GM12878 (cell line): ENCODE data around the gene ADGRG1. TPM values are rescaled to one million over a fixed set of nuclear protein-coding genes. Genes with fewer than 3 reads are reported as not detected.
A peak's percentile ranks its signal among the peaks of the same experiment; 100 is the strongest.

Experiments used
- BCL3 ChIP-seq: IDR thresholded peaks from 2 replicates; pipeline ENCODE4 v1.6.1; 2011; ENCODE audit warnings: borderline replicate concordance, low read depth, mild to moderate bottlenecking, moderate library complexity, low read length; ENCODE audit not compliant: insufficient read depth, poor library complexity, severe bottlenecking
- BHLHE40 ChIP-seq, 2 experiments: fragments of 450-650 bp in 1 of 2; IDR thresholded peaks; 2 replicates each; pipeline ENCODE4 v1.6.1; 2011 to 2017; ENCODE audit warnings: low read depth in 2 of 2, borderline replicate concordance in 1 of 2, improper control_type of control experiment in 1 of 2, low read length in 1 of 2, mild to moderate bottlenecking in 1 of 2
- CBX3 ChIP-seq: fragments of 200-600 bp; sonication (generic); IDR thresholded peaks from 2 replicates; pipeline ENCODE4 v1.6.1; 2016; ENCODE audit warnings: low read depth, borderline replicate concordance
- CHD2 ChIP-seq: IDR thresholded peaks from 2 replicates; pipeline ENCODE4 v1.6.1; 2011; ENCODE audit warnings: low read depth, low read length, improper control_type of control experiment, borderline replicate concordance
- ESRRA ChIP-seq: IDR thresholded peaks from 2 replicates; pipeline ENCODE4 v1.6.1; 2012; ENCODE audit warnings: mild to moderate bottlenecking, low read length, improper control_type of control experiment
- HDAC2 ChIP-seq: fragments of 200-600 bp; sonication (generic); IDR thresholded peaks from 2 replicates; pipeline ENCODE4 v1.6.1; 2017
- HDGF ChIP-seq: fragments of 450-650 bp; IDR thresholded peaks from 2 replicates; pipeline ENCODE4 v1.6.1; 2016; ENCODE audit warnings: antibody characterized with exemption
- MTA3 ChIP-seq: IDR thresholded peaks from 2 replicates; pipeline ENCODE4 v1.6.1; 2012; ENCODE audit warnings: low read length, inconsistent platforms, borderline replicate concordance
- NR2C1 ChIP-seq: fragments of 450-650 bp; IDR thresholded peaks from 2 replicates; pipeline ENCODE4 v1.6.1; 2017; ENCODE audit warnings: antibody characterized with exemption, mild to moderate bottlenecking, moderate library complexity
- PAX5 ChIP-seq: IDR thresholded peaks from 2 replicates; pipeline ENCODE4 v1.6.1; 2011; ENCODE audit warnings: low read depth, low read length, borderline replicate concordance
- PBX3 ChIP-seq: IDR thresholded peaks from 2 replicates; pipeline ENCODE4 v1.6.1; 2011; ENCODE audit warnings: mild to moderate bottlenecking, low read depth, low read length, moderate library complexity; ENCODE audit not compliant: insufficient replicate concordance
- POU2F2 ChIP-seq: IDR thresholded peaks from 3 replicates; pipeline ENCODE4 v1.6.1; 2011; ENCODE audit warnings: low read depth, mild to moderate bottlenecking, low read length, borderline replicate concordance
- RUNX3 ChIP-seq: IDR thresholded peaks from 2 replicates; pipeline ENCODE4 v1.6.1; 2012; ENCODE audit warnings: low read length, inconsistent platforms
- SMAD5 ChIP-seq: IDR thresholded peaks from 2 replicates; pipeline ENCODE4 v1.6.1; 2016; ENCODE audit warnings: antibody characterized with exemption, low read depth
- SMC3 ChIP-seq: IDR thresholded peaks from 2 replicates; pipeline ENCODE4 v1.6.1; 2011; ENCODE audit warnings: low read length, improper control_type of control experiment, borderline replicate concordance
- SP1 ChIP-seq: IDR thresholded peaks from one replicate; pipeline ENCODE4 v1.6.1; 2011; ENCODE audit warnings: low read depth, low read length
- SREBF2 ChIP-seq: IDR thresholded peaks from 2 replicates; pipeline ENCODE4 v1.6.1; 2012; ENCODE audit warnings: mild to moderate bottlenecking, low read length
- SUZ12 ChIP-seq: fragments of 200-600 bp; sonication (generic); IDR thresholded peaks from one replicate; pipeline ENCODE4 v1.6.1; 2018; ENCODE audit warnings: antibody characterized with exemption, mild to moderate bottlenecking; ENCODE audit not compliant: unreplicated experiment
- TBL1XR1 ChIP-seq: IDR thresholded peaks from 2 replicates; pipeline ENCODE4 v1.6.1; 2012; ENCODE audit warnings: low read depth, low read length, improper control_type of control experiment
- TCF12 ChIP-seq: IDR thresholded peaks from 2 replicates; pipeline ENCODE4 v1.6.1; 2011; ENCODE audit warnings: low read depth, mild to moderate bottlenecking, low read length
- ZNF622 ChIP-seq: fragments of 450-650 bp; IDR thresholded peaks from 2 replicates; pipeline ENCODE4 v1.6.1; 2017; ENCODE audit warnings: mild to moderate bottlenecking, inconsistent platforms
- polyA plus RNA-seq, 11 experiments: library from polyadenylated mRNA; depleted of rRNA in 4 of 11; unstranded in 6 of 11; stranded (reverse) in 5 of 11; fragments of >200 nt; fragmentation: Nextera tagmentation in 4 of 11; fragmentation: Illumina TruSeq in 1 of 11; extraction: Ambion mirVana in 4 of 11; extraction: Trizol in 1 of 11; gene quantifications; 1 replicate in 1 of 11; 2 replicates in 10 of 11; pipeline versions ENCODE4 v1.2.1 to v1.2.3, GENCODE V29; 2011 to 2016; ENCODE audit warnings: inconsistent platforms in 2 of 11, missing spikeins in 2 of 11, low read depth in 1 of 11
- total RNA-seq, 4 experiments: library from RNA; depleted of rRNA in 3 of 4; stranded (reverse); fragments of >200 nt in 3 of 4; fragmentation: Illumina TruSeq in 1 of 4; extraction: Trizol in 1 of 4; gene quantifications; 2 replicates each; pipeline versions ENCODE4 v1.2.1 to v1.2.3, GENCODE V29; 2013 to 2021
- TF ChIP-seq, protein P1 (sequence below): fragments of 450-650 bp; IDR thresholded peaks from 2 replicates; pipeline ENCODE4 v1.6.1; 2018; ENCODE audit warnings: borderline replicate concordance, mild to moderate bottlenecking; ENCODE audit not compliant: partially characterized antibody

The ADGRG1 gene
- total and polyA plus RNA-seq, 10 of the 15 experiments (the other 5 are each of a cell fraction or from before 2014, with no cell fraction given) = 0.07 to 2.0 (median 0.75) TPM

GRCh38 chr16:57600048-57600835 lies 28.2 kb upstream of the ADGRG1 start (continued):
- no peak for TF ChIP-seq PBX3
- TF ChIP-seq CHD2 = no peak
- no peak for TF ChIP-seq ZNF622
- TF ChIP-seq SP1 = no peak
- peak; percentile 45; the same call in 1 of the 2 replicates for TF ChIP-seq RUNX3
- TF ChIP-seq POU2F2 = no peak; the same call in 2 of the 3 replicates
- TF ChIP-seq SUZ12 = no peak
- TF ChIP-seq, protein P1, sequence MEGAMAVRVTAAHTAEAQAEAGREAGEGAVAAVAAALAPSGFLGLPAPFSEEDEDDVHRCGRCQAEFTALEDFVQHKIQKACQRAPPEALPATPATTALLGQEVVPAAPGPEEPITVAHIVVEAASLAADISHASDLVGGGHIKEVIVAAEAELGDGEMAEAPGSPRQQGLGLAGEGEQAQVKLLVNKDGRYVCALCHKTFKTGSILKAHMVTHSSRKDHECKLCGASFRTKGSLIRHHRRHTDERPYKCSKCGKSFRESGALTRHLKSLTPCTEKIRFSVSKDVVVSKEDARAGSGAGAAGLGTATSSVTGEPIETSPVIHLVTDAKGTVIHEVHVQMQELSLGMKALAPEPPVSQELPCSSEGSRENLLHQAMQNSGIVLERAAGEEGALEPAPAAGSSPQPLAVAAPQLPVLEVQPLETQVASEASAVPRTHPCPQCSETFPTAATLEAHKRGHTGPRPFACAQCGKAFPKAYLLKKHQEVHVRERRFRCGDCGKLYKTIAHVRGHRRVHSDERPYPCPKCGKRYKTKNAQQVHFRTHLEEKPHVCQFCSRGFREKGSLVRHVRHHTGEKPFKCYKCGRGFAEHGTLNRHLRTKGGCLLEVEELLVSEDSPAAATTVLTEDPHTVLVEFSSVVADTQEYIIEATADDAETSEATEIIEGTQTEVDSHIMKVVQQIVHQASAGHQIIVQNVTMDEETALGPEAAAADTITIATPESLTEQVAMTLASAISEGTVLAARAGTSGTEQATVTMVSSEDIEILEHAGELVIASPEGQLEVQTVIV = no peak
- TF ChIP-seq TBL1XR1 = no peak
- no peak for TF ChIP-seq ESRRA
- TF ChIP-seq PAX5 = no peak
- TF ChIP-seq HDAC2 = no peak
- no peak for TF ChIP-seq BCL3
- no peak for TF ChIP-seq SMAD5
- TF ChIP-seq HDGF = peak; percentile 77
- no peak for TF ChIP-seq CBX3
- TF ChIP-seq BHLHE40 (IDR thresholded peaks at IDR 0.05; ENCODE audit: borderline replicate concordance in 1 of 2, low read depth in 2 of 2, low read length in 1 of 2) = no peak
- TF ChIP-seq SREBF2 = no peak
- no peak for TF ChIP-seq NR2C1
- peak; percentile 70 for TF ChIP-seq SMC3
- TF ChIP-seq TCF12 = peak; percentile 71
- no peak for TF ChIP-seq MTA3
- TF ChIP-seq, all 136 proteins: peak for 14
